GDM1 (cell line): ENCODE data around the gene ROBO1.

Source experiments
- DNase-seq: peaks from one replicate; lab custom pipeline; 2025; lab: John Stamatoyannopoulos, UW

Gene ROBO1

GRCh38 chr3:79012530-79012913 lies 755.3 kb downstream of the ROBO1 start:
- no peak for DNase-seq

GRCh38 chr3:79011821-79012529 lies 755.8 kb downstream of the ROBO1 start:
- no peak for DNase-seq

- no peak for DNase-seq
These were observed 757.9 kb downstream of the ROBO1 start for GRCh38 chr3:79009861-79010260.

- DNase-seq = no peak
These were observed 761.7 kb downstream of the ROBO1 start for GRCh38 chr3:79006077-79006476.

- DNase-seq = no peak
These were observed 762.7 kb downstream of the ROBO1 start for GRCh38 chr3:79005084-79005483.

- DNase-seq = no peak
These were observed 763.8 kb downstream of the ROBO1 start for GRCh38 chr3:79003994-79004393.

GRCh38 chr3:79002465-79003372 lies 765.1 kb downstream of the ROBO1 start:
- DNase-seq = no peak

GRCh38 chr3:79001255-79001654 lies 766.5 kb downstream of the ROBO1 start:
- DNase-seq = no peak

- no peak for DNase-seq
These were observed 768.7 kb downstream of the ROBO1 start for GRCh38 chr3:78999139-78999538.

GRCh38 chr3:78995087-78995486 lies 772.7 kb downstream of the ROBO1 start:
- no peak for DNase-seq

GRCh38 chr3:78994174-78995027 lies 773.4 kb downstream of the ROBO1 start:
- no peak for DNase-seq

- DNase-seq = no peak
These were observed 774.4 kb downstream of the ROBO1 start for GRCh38 chr3:78993375-78993774.

GRCh38 chr3:78992830-78993229 lies 775.0 kb downstream of the ROBO1 start:
- no peak for DNase-seq

- no peak for DNase-seq
These were observed 775.4 kb downstream of the ROBO1 start for GRCh38 chr3:78992400-78992799.

- no peak for DNase-seq
These were observed 776.1 kb downstream of the ROBO1 start for GRCh38 chr3:78991656-78992055.

GRCh38 chr3:78990156-78990555 lies 777.6 kb downstream of the ROBO1 start:
- no peak for DNase-seq

- DNase-seq = no peak
These were observed 779.5 kb downstream of the ROBO1 start for GRCh38 chr3:78988324-78988723.

GRCh38 chr3:78986416-78987101 lies 781.2 kb downstream of the ROBO1 start:
- no peak for DNase-seq

- no peak for DNase-seq
These were observed 781.8 kb downstream of the ROBO1 start for GRCh38 chr3:78985981-78986380.

GRCh38 chr3:78979028-78979427 lies 788.8 kb downstream of the ROBO1 start:
- DNase-seq = no peak

- no peak for DNase-seq
These were observed 789.8 kb downstream of the ROBO1 start for GRCh38 chr3:78978037-78978436.

GRCh38 chr3:78977073-78977472 lies 790.7 kb downstream of the ROBO1 start:
- no peak for DNase-seq
